Stimulated activated CD4-positive, alpha-beta T cell treated with anti-CD3 and anti-CD28 coated beads, Interleukin-2, amount 100 ng/mL, for 24 hours (primary cell): ENCODE data around the gene SEC16B.
"Not testable (repeated sequence)": the region's sequence is repeated elsewhere in the genome, so short reads cannot be mapped to it uniquely, and the experiment has no call there.

Source experiments
- DNase-seq, 2 donors: peaks; one replicate each; pipeline ENCODE4 v3.0.0-alpha.2; 2020

SEC16B gene, protein sequence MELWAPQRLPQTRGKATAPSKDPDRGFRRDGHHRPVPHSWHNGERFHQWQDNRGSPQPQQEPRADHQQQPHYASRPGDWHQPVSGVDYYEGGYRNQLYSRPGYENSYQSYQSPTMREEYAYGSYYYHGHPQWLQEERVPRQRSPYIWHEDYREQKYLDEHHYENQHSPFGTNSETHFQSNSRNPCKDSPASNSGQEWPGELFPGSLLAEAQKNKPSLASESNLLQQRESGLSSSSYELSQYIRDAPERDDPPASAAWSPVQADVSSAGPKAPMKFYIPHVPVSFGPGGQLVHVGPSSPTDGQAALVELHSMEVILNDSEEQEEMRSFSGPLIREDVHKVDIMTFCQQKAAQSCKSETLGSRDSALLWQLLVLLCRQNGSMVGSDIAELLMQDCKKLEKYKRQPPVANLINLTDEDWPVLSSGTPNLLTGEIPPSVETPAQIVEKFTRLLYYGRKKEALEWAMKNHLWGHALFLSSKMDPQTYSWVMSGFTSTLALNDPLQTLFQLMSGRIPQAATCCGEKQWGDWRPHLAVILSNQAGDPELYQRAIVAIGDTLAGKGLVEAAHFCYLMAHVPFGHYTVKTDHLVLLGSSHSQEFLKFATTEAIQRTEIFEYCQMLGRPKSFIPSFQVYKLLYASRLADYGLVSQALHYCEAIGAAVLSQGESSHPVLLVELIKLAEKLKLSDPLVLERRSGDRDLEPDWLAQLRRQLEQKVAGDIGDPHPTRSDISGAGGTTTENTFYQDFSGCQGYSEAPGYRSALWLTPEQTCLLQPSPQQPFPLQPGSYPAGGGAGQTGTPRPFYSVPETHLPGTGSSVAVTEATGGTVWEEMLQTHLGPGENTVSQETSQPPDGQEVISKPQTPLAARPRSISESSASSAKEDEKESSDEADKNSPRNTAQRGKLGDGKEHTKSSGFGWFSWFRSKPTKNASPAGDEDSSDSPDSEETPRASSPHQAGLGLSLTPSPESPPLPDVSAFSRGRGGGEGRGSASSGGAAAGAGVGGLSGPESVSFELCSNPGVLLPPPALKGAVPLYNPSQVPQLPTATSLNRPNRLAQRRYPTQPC

GRCh38 chr1:177969825-177970371 is at the start of gene SEC16B:
Gene SEC16B, minus strand, starts transcription at chr1:177970058. Its CDS starts 2,077 bp downstream, at chr1:177967981.
- no peak for DNase-seq

DNA sequence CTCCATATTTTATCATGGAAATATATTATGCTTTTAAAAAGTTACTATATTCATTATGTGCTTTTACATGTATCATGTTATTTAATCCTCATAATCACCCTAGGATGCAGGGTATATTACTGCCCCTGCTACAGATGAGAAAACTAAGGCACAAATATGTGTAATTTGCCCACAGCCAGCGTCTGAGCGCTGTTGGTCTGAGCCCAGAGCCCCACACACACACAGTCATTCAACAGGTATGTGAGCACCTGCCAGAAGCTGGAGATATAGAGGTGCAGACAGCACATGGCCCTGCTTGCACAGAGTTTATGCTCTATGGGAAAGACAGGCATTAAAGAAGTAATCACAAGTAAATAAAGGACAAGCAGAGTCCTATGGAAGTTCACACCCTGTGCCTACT is 49.8 kb upstream of the SEC16B start:
- DNase-seq: no peak

DNA sequence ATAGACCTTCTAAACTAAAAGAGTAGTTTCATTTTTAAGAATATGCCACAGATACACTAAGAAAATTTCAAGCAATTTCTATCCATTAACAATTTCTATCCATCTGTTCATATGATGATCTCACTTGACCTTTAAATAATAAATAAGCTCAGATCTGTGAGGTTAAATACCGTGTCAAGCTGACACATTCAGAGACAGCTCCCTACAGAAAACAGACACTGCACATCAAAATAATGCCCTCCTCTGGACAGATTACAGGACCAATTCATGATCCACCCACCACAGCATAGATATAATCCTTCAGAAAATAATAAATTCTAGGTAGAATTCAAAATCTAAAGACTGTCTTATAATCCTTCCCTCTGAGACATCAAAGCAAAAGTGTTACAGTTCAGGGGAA is 49.4 kb upstream of the SEC16B start:
- DNase-seq: no peak

DNA sequence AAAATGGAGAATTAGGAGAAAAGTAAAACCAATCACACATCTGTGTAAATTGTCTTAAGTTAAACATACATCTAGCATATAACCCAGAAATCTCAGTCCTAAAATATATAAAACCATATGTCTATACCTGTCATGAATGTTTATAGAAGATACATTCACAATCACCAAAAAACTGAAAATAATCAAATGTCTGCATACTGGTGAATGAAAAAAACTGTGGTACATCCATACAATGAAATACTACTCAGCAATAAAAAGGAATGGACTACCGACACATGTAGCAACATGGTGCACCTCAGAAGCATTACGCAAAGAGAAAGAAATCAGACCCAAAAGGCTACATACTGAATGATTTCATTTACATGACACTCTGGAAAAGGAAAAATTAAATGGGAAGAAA is 47.7 kb upstream of the SEC16B start:
- DNase-seq: no peak

- no peak for DNase-seq
Measured at GRCh38 chr1:178011864-178012503, 42.1 kb upstream of the SEC16B start.

DNA sequence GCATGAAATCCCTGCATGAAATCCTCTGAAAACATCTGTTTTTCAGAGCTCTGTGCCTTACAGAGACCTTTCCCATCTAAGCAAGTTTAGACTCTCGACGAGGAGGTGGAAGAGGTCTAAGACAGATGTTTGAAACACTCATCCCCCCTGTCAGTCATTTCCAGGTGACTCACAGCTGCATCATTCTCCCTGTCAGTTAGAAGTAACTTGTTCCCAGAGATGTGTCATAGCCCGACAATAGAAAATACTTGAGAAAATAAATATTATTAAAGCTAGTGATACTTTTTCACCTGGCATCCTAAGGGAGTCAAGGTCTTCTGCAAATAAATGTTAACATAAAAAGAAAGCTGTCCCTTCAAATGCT is 41.6 kb upstream of the SEC16B start:
- no peak for DNase-seq

DNA sequence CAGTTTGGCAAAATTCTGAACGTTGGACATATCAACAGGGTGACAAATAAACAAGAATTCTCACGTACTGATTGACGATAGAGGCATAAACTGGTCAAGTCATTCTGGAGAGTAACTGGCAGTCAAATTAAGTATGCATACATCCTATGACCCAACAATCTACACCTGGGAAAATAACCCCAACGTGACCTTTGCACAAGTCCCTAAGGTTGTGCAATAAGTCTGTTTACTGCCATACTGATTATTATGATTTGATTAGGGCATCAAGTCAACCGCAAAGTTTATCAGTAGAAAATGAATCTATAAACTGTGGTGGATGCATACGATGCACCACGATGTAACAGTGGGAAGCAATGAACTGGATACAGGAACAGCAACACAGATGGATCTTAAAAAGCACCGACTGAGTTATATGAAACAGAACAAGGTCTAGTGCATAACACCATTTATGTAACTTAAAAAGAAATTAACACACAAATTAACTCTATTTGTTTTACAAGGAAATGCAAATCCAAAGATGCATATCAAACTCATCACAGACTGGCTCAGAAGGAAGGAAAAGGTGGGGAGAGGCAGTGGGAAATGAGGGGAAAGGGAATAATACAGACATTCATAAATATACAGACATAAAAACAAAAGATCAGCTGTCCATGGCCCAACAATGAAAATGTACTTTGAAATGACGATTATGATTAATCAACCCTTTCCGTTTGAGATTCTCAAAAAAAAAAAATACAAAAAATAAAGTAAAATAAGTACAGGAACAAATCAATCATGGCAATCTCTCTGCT is 41.0 kb upstream of the SEC16B start:
- no peak for DNase-seq

GRCh38 chr1:178006043-178006442 is 36.2 kb upstream of the SEC16B start:
- DNase-seq: no peak

DNA sequence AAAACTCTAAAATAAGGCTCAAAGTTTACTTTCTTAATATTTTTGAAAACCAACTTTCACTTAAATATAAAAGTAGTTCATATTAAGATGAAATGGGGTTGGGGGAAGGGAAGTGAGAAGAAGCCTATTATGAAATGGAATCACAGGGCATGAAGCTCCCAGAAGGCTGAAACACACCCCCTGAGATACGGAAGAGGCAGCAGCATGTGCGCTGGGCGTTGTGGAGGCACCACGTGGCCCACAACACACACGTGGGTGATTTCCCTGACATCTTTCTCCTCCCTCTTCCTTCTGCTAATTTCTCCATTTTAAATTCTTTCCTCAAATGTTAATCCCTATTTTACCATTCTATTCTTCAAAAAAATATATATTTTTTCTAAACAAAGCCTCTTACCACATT is 35.6 kb upstream of the SEC16B start:
- DNase-seq: no peak

- no peak for DNase-seq
Measured at GRCh38 chr1:178004926-178005391, 35.1 kb upstream of the SEC16B start.

- DNase-seq: no peak
Measured at GRCh38 chr1:177998696-177999631, 29.1 kb upstream of the SEC16B start.

DNA sequence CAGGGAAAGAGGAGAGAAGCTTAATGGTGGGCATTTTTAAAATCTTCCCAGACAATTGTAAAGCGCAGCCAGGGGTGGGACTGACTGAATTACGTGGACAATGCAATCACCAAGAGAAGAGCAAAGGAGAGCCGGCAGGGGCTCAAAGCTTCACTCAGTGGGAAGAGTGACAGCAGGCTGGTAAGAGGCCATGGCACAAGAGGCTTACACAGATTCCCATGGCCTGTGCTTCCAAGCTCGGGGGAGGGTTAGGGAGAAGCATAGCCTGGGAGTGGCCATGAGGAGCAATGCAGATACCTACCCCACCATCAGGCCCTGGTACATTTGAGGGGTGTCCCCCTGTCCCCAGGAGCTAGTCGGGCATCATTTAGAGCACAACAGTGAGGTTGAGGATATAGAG is 27.1 kb upstream of the SEC16B start:
- DNase-seq: no peak

- no peak for DNase-seq
Measured at GRCh38 chr1:177995369-177995768, 25.5 kb upstream of the SEC16B start.

- not testable (repeated sequence) for DNase-seq
Measured at GRCh38 chr1:177986281-177986680, 16.4 kb upstream of the SEC16B start.

DNA sequence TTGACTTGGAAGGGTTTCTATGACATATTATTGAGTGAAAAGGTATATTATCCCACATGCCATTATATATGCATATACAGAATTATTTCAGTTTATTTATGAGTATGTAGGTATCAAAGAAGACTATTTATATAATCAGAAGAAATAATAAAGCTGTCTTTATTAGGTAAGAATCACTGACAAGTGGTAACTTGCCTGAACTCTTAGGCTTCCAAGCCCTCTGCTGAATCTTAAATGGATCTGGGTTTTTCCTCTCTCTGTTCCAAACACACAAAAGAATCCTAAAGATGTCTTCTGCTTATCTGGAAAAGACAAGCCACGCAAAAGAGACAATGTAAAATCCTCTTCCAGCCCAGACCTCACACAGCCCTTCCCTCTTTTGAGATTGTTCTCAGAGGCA is 14.9 kb upstream of the SEC16B start:
- DNase-seq: no peak

GRCh38 chr1:177984136-177984525 is 14.3 kb upstream of the SEC16B start:
- no peak for DNase-seq

- no peak for DNase-seq
Measured at GRCh38 chr1:177983482-177984135, 13.8 kb upstream of the SEC16B start.

DNA sequence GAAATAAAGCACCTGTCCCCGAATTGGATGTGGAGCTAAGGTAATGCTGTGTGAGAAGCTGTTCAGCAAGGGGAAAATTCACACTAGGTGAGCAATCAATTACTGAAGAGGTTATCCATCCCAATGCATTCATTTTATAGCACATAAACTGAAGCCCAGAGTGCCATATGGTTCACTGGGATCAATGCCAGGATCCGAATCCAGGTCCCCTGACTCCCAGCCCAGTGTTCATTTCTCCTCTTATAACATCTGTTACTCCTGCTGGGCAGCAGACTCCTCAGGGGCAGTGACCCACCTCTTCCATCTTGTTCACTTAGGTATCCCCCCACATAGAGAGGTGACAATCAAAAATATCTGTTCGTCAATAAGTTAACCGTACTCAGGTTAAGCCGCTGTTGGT is 13.2 kb upstream of the SEC16B start:
- no peak for DNase-seq

DNA sequence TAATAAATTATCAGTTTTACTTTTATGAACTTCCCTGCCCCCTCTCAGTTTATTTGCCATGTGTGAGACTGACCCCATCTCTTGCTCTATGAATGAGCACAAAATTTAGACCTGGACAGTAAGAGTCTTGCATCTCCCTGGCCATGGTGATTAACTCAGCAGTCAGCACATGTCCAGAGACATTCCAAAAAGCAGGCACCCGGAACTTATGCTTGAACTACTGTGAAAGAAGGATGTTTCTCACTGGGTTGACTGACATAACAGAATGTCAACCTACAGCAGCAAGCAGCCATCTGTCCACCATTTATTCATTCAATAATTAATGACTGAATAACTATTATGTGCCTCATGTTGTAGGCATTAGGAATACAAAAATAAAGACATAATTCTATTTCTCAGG is 11.3 kb upstream of the SEC16B start:
- no peak for DNase-seq

GRCh38 chr1:177979272-177979671 is 9.4 kb upstream of the SEC16B start:
- DNase-seq: no peak
